Measurements from ENCODE around the gene LMCD1.

The LMCD1 gene

GRCh38 chr3:8530581-8530980, 29.0 kb downstream of the LMCD1 start:
- DNase-seq (ENCODE audit: low read depth, low spot score): no peak
- no peak overlapping the region for H3K27ac ChIP-seq

DNA sequence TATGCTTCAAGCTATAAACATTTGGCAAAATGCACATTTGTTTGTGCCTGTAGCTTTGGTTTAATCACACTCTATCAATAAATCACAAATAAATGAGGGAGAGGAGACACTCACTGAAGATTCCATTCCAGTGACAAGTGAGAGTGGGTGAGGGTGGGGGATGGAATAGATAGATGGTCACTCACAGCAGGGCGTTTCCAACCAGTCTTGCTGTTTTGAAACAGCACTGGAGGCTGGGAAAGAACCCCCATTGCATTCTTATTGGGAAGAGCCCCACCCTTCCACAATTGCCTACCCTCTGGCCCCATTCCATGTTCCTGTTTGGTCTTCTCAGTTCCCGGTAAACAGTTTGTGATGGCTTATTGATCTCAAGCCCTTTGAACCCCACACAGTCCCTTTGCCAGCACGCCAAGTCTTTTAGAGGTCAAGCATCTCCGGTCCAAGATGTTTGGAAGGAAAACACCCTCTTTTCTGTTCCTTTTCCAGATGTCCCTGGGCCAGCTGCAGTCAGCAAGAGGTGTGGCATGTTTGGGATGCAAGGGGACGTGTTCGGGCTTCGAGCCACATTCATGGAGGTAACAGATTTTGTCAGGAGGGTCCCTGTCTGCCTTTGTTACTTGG, 30.7 kb downstream of the LMCD1 start:
- DNase-seq (ENCODE audit: low read depth, low spot score): no peak
- H3K27ac ChIP-seq: no peak overlapping the region

DNA sequence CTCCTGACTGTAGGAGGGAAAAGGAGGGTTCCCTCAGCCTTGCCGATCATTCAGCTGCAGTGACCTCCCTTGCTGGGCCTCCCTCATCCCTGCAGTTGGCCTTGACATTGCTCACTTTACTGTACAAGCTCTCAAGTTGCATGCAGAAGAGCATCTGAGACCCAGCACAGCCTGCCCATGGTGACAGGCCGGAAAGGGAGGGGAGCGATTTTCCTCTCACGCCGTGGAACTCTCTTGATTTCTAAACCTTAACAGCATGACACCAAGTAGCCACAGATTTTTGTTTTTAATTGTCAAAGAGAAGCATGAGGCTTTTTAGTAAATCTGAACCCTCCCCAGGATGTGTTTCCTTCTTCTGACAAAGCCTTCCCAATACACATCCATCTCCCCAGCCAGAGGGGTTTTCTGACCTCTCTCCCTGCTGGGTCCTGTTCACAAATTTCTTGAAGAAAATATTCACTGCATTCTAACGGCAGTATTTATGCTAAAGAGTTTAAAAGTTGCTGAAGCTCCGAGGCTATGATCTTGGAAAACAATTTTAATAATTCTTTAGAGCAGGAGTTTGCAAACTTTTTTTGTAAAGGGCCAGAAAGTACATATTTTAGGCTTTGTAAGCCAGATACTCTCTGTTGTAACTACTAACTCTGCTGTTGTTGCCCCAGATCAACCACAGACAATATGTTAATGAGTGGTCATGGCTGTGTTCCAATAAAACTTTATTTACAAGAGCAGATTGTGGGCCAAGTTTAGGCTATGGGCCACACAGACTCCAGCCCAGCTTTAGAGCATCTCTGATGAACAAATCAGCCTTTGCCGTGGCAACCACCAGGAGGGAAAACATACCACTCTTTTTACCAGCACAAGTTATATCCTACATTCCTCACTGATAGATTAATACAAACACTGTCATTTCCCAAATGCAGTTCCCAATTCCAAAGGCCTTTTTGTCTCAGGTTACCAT, 34.8 kb downstream of the LMCD1 start:
- H3K27ac ChIP-seq: no peak overlapping the region
- no peak for DNase-seq (ENCODE audit: low read depth, low spot score)

DNA sequence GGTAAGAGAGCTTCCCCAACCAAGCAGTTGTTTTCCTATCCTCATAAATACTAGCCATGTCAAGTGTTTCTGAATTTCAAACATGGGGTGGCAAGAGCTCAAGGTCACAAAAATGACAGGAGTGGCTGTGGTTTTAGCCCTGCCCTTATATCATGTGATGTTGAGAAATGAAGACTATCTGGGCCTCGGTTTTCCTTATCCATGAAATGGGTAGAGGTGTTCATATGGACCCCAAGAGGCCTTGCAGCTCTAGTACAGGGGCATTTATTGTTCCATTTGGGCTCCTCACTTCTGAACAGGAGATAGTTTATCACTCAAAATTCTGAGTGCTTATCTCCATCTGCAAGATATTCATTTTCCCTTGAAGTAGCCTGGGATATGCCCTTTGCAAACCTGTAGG, 35.8 kb downstream of the LMCD1 start:
- H3K27ac ChIP-seq: no peak overlapping the region
- DNase-seq (ENCODE audit: low read depth, low spot score): no peak

DNA sequence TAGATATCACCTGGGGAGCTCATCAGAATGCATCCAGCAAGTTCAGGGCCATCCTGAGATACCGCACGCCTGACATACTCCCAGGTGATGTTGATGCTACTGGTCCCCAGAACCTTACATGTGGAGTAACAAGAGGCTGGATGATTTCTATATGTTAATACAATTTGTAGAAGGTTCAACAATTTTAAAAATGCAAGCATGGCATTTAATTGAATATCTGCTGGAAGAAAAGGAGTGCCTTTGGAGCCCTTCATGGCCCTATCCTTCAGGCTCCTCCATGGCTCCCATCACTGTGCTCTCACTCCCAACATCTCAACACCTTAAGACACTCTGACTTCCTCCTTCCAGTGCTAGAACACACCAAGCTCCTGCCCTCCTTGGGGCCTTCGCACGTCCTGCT, 36.6 kb downstream of the LMCD1 start:
- DNase-seq (ENCODE audit: low read depth, low spot score): no peak
- no peak overlapping the region for H3K27ac ChIP-seq

- H3K27ac ChIP-seq: no peak overlapping the region
- no peak for DNase-seq (ENCODE audit: low read depth, low spot score)
These were observed 37.3 kb downstream of the LMCD1 start for GRCh38 chr3:8538913-8539312.

GRCh38 chr3:8539419-8539818, 37.8 kb downstream of the LMCD1 start:
- H3K27ac ChIP-seq: no peak overlapping the region
- no peak for DNase-seq (ENCODE audit: low read depth, low spot score)

- no peak overlapping the region for H3K27ac ChIP-seq
- no peak for DNase-seq (ENCODE audit: low read depth, low spot score)
These were observed 38.8 kb downstream of the LMCD1 start for GRCh38 chr3:8540456-8540855.

DNA sequence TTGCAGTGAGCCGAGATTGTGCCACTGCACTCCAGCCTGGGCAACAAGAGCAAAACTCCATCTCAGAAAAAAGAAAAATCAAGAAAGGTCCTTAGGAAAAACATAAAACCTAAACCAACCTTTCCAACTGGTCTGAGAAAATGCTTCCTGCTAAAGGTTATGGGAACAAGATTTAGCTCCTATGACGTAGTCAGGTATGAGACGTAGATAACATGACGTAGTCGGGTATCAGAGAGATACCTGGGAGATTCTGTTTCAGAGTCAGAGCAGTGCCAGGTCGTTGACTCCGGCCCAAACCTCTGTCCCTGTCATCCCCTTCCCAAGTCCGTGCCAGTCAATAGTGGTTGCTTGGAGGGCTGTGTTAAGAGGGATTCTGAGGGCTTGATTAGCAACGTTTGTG, 39.9 kb downstream of the LMCD1 start:
- H3K27ac ChIP-seq: no peak overlapping the region
- no peak for DNase-seq (ENCODE audit: low read depth, low spot score)

DNA sequence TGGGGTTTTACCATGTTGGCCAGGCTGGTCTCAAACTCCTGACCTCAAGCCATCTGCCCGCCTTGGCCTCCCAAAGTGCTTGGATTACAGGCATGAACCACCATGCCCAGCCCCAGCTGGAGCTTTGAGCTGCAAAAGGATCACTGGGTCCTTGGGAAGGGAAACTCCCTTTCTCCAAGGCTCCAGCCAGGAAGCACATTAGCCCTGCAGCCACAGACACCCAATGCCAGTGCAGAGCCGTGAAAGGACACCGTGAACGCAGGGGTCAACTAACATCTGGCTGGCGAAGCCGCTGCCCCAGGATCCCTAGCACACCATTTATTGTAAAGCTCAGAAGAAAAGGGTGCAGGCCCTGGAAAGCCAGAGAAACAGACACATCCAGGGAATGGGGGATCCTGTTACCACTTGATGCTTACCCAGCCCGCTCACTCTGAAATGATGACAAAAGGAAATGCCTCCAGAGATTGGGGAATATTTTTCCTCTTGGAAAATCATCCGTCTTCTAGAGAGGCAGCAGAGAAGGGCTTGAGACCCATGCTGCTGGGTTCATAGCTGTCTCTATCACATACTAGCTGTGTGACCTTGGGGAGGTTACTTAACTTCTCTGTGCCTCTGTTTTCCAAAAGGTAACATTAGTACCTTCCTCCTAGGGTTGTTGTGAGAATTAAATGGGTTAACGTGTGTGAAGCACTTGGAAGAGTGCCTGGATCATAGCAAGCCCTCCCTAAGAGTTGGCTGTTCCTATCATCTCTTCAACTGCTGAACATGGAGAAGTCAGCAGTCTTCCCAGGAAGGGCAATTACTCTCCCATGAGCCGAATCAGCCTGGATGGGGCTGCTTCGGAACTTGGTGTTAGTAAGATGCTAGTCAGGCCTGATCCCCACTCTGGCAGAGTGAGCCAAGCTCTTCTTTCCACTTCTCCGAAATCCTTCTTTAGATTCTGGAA, 40.8 kb downstream of the LMCD1 start:
- DNase-seq (ENCODE audit: low read depth, low spot score): no peak
- no peak overlapping the region for H3K27ac ChIP-seq

DNA sequence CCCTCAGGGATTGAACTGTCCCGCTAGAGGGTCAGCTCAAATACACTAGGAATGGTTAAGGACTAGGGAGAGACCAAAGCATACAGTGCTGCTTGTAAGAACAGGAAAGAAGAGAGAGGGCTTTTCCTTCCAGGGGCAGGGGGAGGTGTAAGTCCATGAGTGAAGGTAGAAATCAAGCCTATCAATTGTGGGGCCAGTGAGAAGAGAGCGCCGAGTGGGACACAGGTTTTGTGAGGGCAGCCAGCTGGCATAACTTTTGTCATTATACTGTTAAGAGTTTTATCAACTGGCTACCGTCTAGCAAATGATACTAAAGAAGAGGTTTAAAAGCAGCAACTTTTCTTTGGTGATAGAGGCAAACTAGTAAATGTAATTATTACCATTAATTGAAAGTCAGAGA, 45.0 kb downstream of the LMCD1 start:
- H3K27ac ChIP-seq: no peak overlapping the region
- no peak for DNase-seq (ENCODE audit: low read depth, low spot score)

DNA sequence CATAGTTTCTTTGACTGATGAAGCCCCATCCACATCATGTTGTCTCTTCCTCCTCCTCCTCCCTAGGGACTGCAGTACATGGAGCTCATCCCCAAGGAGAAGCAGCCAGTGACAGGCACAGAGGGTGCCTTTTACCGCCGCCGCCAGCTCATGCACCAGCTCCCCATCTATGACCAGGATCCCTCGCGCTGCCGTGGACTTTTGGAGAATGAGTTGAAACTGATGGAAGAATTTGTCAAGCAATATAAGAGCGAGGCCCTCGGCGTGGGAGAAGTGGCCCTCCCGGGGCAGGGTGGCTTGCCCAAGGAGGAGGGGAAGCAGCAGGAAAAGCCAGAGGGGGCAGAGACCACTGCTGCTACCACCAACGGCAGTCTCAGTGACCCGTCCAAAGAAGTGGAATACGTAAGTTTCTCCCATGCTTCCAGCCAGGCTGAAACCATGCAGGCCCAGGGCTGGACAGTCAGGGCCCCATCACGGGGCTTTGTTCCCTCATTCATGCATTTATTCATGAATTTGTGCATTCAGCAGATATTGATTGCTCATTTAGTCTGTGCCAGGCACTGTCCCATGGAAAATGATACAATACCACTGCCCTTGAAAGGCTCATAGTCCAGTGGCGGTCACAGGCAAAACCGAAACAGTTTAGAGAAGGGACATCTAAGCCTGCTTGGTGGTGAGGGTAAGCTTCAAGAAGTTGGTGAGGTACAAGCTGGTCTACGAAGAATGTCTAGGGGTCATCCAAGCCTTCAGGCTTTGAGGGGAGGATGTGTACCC, 47.1 kb downstream of the LMCD1 start:
- DNase-seq (ENCODE audit: low read depth, low spot score): no peak
- no peak overlapping the region for H3K27ac ChIP-seq

GRCh38 chr3:8549354-8549753, 47.7 kb downstream of the LMCD1 start:
- DNase-seq (ENCODE audit: low read depth, low spot score): no peak
- H3K27ac ChIP-seq: no peak overlapping the region

GRCh38 chr3:8550611-8551010, 49.0 kb downstream of the LMCD1 start:
- no peak for DNase-seq (ENCODE audit: low read depth, low spot score)
- no peak overlapping the region for H3K27ac ChIP-seq

DNA sequence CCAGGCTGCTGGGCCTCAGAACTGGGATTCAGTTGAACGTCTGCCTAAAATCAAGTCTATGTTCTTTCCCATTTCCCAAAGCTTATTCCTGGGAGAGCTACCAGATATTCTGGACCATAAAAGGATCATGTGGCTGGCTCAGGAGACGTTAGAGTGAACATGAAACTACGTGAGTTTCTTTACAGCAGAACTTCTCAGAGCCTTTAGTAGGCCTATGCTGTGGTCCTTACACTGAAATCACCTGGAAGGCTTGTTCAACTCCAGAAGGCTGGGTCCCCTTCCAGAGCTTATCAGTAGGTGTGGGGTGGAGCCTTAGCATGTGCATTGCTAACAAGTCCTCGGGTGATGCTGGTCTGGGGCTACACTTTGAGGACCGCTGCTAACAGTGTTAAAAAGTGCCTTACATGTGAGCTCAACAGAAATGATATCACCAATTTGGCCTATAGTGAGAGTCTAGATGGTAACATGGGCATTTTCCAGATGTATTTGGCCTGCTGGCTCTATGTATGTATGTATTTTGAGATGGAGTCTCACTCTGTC, 50.7 kb downstream of the LMCD1 start:
- H3K27ac ChIP-seq: no peak overlapping the region
- no peak for DNase-seq (ENCODE audit: low read depth, low spot score)

GRCh38 chr3:8553405-8553804, 51.8 kb downstream of the LMCD1 start:
- DNase-seq (ENCODE audit: low read depth, low spot score): no peak
- no peak overlapping the region for H3K27ac ChIP-seq

- H3K27ac ChIP-seq: no peak overlapping the region
- DNase-seq (ENCODE audit: low read depth, low spot score): no peak
These were observed 53.1 kb downstream of the LMCD1 start for GRCh38 chr3:8554696-8555095.

- no peak for DNase-seq (ENCODE audit: low read depth, low spot score)
- no peak overlapping the region for H3K27ac ChIP-seq
These were observed 53.6 kb downstream of the LMCD1 start for GRCh38 chr3:8555113-8555661.

- no peak overlapping the region for H3K27ac ChIP-seq
- DNase-seq (ENCODE audit: low read depth, low spot score): no peak
These were observed 54.3 kb downstream of the LMCD1 start for GRCh38 chr3:8555725-8556472.

All from epithelial cell of prostate (primary cell).